DMS153 treated with DMSO at 0.1 percent for 48 hours (cell line): ENCODE measurements around the gene ING4.

ENCODE experiments used
- DNase-seq: peaks from one replicate; lab custom pipeline; 2025; ENCODE audit not compliant: unreplicated experiment; lab: John Stamatoyannopoulos, UW

The ING4 gene

GRCh38 chr12:6635856-6636531, 26.9 kb downstream of the ING4 start, which contains the start of gene LPAR5:
Gene LPAR5, minus strand, starts transcription at chr12:6635959. Its CDS starts 14,711 bp downstream, at chr12:6621248.
- no peak for DNase-seq

- DNase-seq, result no peak
Observed at GRCh38 chr12:6635375-6635855, 27.5 kb downstream of the ING4 start.

- DNase-seq, result peak; percentile 17
Observed at GRCh38 chr12:6632026-6632983, 30.6 kb downstream of the ING4 start.

- DNase-seq, result no peak
Observed at GRCh38 chr12:6631549-6631961, 31.4 kb downstream of the ING4 start.

GRCh38 chr12:6630736-6631135, 32.2 kb downstream of the ING4 start:
- no peak for DNase-seq

GRCh38 chr12:6627616-6628015, 35.3 kb downstream of the ING4 start:
- peak; percentile 47 for DNase-seq

GRCh38 chr12:6626654-6627283, 36.1 kb downstream of the ING4 start:
- no peak for DNase-seq

GRCh38 chr12:6620885-6621274, 42.0 kb downstream of the ING4 start:
- DNase-seq, result no peak

- no peak for DNase-seq
Observed at GRCh38 chr12:6620137-6620884, 42.6 kb downstream of the ING4 start.

GRCh38 chr12:6618483-6619225, 44.3 kb downstream of the ING4 start:
- DNase-seq, result no peak

- no peak for DNase-seq
Observed at GRCh38 chr12:6615802-6616201, 47.1 kb downstream of the ING4 start.

GRCh38 chr12:6614513-6615172, 48.3 kb downstream of the ING4 start:
- DNase-seq, result no peak

- DNase-seq, result peak; percentile 99
Observed at GRCh38 chr12:6613776-6614512, 49.0 kb downstream of the ING4 start.

GRCh38 chr12:6613015-6613775, 49.7 kb downstream of the ING4 start:
- DNase-seq, result peak; percentile 92

- DNase-seq, result no peak
Observed at GRCh38 chr12:6612652-6613014, 50.3 kb downstream of the ING4 start.

GRCh38 chr12:6612247-6612646, 50.7 kb downstream of the ING4 start:
- peak; percentile 40 for DNase-seq

- no peak for DNase-seq
Observed at GRCh38 chr12:6608592-6609281, 54.2 kb downstream of the ING4 start.
